Measurements from ENCODE around the gene ETV3. TPM values are rescaled to one million over a fixed set of nuclear protein-coding genes. Genes with fewer than 3 reads are reported as not detected.

The ETV3 gene
- total and polyA plus RNA-seq, 2 of the 8 experiments (the other 6 are each of a cell fraction or from before 2014, with no cell fraction given), result 6.0 to 23.8 TPM

DNA sequence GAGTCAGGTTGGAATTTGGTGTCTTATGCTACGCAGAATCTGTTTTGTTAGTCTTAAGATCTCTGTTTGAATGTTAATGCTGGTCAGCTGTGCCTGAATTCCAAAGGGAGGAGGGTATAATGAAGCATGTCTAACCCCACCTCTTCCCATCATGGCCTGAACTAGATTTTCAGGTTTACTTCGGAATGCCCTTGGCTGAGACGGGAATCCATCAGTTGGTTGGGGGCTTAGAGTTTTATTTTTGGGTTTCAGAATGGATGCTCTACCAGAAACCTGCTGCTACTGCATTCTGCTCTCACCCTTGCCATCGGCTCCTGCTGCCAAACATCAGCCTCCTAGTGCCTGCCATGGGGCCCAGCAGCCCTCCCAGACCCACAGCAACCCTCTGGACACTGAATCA, 24.1 kb upstream of the ETV3 start (continued):
- TF ChIP-seq TEAD4 (IDR thresholded peaks at IDR 0.05; ENCODE audit: low read depth, low read length), result peak; percentile 91
- TF ChIP-seq SP1 (IDR thresholded peaks at IDR 0.05; ENCODE audit: low read depth, low read length), result peak; percentile 88
- TF ChIP-seq EP300 (IDR thresholded peaks at IDR 0.05; ENCODE audit: borderline replicate concordance in 1 of 2, low read depth in 2 of 2, low read length in 2 of 2), result 0 out of 3 replicates have a peak, but pooled peaks of 1 of the 2 experiments have one; percentile 12
- TF ChIP-seq TAF1 (IDR thresholded peaks at IDR 0.05; ENCODE audit: low read depth, low read length), result peak; percentile 57; the same call in 1 of the 2 replicates
- TF ChIP-seq, protein P1, sequence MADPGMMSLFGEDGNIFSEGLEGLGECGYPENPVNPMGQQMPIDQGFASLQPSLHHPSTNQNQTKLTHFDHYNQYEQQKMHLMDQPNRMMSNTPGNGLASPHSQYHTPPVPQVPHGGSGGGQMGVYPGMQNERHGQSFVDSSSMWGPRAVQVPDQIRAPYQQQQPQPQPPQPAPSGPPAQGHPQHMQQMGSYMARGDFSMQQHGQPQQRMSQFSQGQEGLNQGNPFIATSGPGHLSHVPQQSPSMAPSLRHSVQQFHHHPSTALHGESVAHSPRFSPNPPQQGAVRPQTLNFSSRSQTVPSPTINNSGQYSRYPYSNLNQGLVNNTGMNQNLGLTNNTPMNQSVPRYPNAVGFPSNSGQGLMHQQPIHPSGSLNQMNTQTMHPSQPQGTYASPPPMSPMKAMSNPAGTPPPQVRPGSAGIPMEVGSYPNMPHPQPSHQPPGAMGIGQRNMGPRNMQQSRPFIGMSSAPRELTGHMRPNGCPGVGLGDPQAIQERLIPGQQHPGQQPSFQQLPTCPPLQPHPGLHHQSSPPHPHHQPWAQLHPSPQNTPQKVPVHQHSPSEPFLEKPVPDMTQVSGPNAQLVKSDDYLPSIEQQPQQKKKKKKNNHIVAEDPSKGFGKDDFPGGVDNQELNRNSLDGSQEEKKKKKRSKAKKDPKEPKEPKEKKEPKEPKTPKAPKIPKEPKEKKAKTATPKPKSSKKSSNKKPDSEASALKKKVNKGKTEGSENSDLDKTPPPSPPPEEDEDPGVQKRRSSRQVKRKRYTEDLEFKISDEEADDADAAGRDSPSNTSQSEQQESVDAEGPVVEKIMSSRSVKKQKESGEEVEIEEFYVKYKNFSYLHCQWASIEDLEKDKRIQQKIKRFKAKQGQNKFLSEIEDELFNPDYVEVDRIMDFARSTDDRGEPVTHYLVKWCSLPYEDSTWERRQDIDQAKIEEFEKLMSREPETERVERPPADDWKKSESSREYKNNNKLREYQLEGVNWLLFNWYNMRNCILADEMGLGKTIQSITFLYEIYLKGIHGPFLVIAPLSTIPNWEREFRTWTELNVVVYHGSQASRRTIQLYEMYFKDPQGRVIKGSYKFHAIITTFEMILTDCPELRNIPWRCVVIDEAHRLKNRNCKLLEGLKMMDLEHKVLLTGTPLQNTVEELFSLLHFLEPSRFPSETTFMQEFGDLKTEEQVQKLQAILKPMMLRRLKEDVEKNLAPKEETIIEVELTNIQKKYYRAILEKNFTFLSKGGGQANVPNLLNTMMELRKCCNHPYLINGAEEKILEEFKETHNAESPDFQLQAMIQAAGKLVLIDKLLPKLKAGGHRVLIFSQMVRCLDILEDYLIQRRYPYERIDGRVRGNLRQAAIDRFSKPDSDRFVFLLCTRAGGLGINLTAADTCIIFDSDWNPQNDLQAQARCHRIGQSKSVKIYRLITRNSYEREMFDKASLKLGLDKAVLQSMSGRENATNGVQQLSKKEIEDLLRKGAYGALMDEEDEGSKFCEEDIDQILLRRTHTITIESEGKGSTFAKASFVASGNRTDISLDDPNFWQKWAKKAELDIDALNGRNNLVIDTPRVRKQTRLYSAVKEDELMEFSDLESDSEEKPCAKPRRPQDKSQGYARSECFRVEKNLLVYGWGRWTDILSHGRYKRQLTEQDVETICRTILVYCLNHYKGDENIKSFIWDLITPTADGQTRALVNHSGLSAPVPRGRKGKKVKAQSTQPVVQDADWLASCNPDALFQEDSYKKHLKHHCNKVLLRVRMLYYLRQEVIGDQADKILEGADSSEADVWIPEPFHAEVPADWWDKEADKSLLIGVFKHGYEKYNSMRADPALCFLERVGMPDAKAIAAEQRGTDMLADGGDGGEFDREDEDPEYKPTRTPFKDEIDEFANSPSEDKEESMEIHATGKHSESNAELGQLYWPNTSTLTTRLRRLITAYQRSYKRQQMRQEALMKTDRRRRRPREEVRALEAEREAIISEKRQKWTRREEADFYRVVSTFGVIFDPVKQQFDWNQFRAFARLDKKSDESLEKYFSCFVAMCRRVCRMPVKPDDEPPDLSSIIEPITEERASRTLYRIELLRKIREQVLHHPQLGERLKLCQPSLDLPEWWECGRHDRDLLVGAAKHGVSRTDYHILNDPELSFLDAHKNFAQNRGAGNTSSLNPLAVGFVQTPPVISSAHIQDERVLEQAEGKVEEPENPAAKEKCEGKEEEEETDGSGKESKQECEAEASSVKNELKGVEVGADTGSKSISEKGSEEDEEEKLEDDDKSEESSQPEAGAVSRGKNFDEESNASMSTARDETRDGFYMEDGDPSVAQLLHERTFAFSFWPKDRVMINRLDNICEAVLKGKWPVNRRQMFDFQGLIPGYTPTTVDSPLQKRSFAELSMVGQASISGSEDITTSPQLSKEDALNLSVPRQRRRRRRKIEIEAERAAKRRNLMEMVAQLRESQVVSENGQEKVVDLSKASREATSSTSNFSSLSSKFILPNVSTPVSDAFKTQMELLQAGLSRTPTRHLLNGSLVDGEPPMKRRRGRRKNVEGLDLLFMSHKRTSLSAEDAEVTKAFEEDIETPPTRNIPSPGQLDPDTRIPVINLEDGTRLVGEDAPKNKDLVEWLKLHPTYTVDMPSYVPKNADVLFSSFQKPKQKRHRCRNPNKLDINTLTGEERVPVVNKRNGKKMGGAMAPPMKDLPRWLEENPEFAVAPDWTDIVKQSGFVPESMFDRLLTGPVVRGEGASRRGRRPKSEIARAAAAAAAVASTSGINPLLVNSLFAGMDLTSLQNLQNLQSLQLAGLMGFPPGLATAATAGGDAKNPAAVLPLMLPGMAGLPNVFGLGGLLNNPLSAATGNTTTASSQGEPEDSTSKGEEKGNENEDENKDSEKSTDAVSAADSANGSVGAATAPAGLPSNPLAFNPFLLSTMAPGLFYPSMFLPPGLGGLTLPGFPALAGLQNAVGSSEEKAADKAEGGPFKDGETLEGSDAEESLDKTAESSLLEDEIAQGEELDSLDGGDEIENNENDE (IDR thresholded peaks at IDR 0.05; ENCODE audit: insufficient replicate concordance, low read length), result no peak

All from H1 (cell line).